GM21381 (cell line): ENCODE data around the gene QSOX2.

Source experiments
- ATAC-seq: cut with Tn5 transposase; IDR thresholded peaks from one replicate; pipeline ENCODE4 v1.9.1; 2021; ENCODE audit warnings: mild to moderate bottlenecking, moderate library complexity; ENCODE audit not compliant: unreplicated experiment

The QSOX2 gene

GRCh38 chr9:136245219-136246150 is at the start of gene QSOX2:
Gene QSOX2 (minus strand): TSS chr9:136245812. CDS start chr9:136245803, 9 bp downstream.
- ATAC-seq: peak; percentile 65

GRCh38 chr9:136295055-136295454 is 49.4 kb upstream of the QSOX2 start:
- no peak for ATAC-seq

GRCh38 chr9:136294437-136294836 is 48.8 kb upstream of the QSOX2 start:
- no peak for ATAC-seq

- no peak for ATAC-seq
Measured at GRCh38 chr9:136293476-136294077, 48.0 kb upstream of the QSOX2 start.

- no peak for ATAC-seq
Measured at GRCh38 chr9:136292591-136293448, 47.2 kb upstream of the QSOX2 start.

GRCh38 chr9:136292026-136292538 is 46.5 kb upstream of the QSOX2 start:
- ATAC-seq: no peak

GRCh38 chr9:136291306-136292025 is 45.9 kb upstream of the QSOX2 start:
- ATAC-seq: no peak

- ATAC-seq: no peak
Measured at GRCh38 chr9:136290508-136291000, 44.9 kb upstream of the QSOX2 start.

- ATAC-seq: no peak
Measured at GRCh38 chr9:136289651-136290507, 44.3 kb upstream of the QSOX2 start.

GRCh38 chr9:136287960-136288753 is 42.5 kb upstream of the QSOX2 start:
- ATAC-seq: no peak

- no peak for ATAC-seq
Measured at GRCh38 chr9:136286987-136287379, 41.4 kb upstream of the QSOX2 start.

- no peak for ATAC-seq
Measured at GRCh38 chr9:136286359-136286986, 40.9 kb upstream of the QSOX2 start.

GRCh38 chr9:136285501-136286358 is 40.1 kb upstream of the QSOX2 start:
- no peak for ATAC-seq

- ATAC-seq: no peak
Measured at GRCh38 chr9:136284951-136285350, 39.3 kb upstream of the QSOX2 start.

GRCh38 chr9:136284311-136284710 is 38.7 kb upstream of the QSOX2 start:
- no peak for ATAC-seq

GRCh38 chr9:136283291-136284235 is 38.0 kb upstream of the QSOX2 start:
- ATAC-seq: peak; percentile 58
